IgD-negative memory B cell (primary cell): ENCODE results near the gene NUDT3. TPM values are rescaled to one million over a fixed set of nuclear protein-coding genes. Genes with fewer than 3 reads are reported as not detected.
"Not testable (repeated sequence)": the region's sequence is repeated elsewhere in the genome, so short reads cannot be mapped to it uniquely, and the experiment has no call there.

Experiments
- H3K27ac Mint-ChIP-seq, 3 donors: one replicate each; pipeline ENCODE4 v1.8.0; 2020 to 2022; ENCODE audit warnings: mild to moderate bottlenecking in 3 of 3, mixed read lengths in 3 of 3, moderate library complexity in 1 of 3
- H3K27me3 Mint-ChIP-seq: one replicate; pipeline ENCODE4 v1.8.0; 2021; ENCODE audit warnings: mixed read lengths
- H3K36me3 Mint-ChIP-seq: one replicate; pipeline ENCODE4 v1.8.0; 2020; ENCODE audit warnings: mild to moderate bottlenecking, mixed read lengths
- H3K4me1 Mint-ChIP-seq, 3 donors: one replicate each; pipeline ENCODE4 v1.8.0; 2020 to 2022; ENCODE audit warnings: mixed read lengths in 3 of 3, mild to moderate bottlenecking in 1 of 3
- H3K4me3 Mint-ChIP-seq, 4 donors: one replicate each; pipeline ENCODE4 v1.8.0; 2020 to 2022; ENCODE audit warnings: mild to moderate bottlenecking in 4 of 4, mixed read lengths in 4 of 4, moderate library complexity in 3 of 4
- H3K9me3 Mint-ChIP-seq, 3 donors: one replicate each; pipeline ENCODE4 v1.8.0; 2020 to 2021; ENCODE audit warnings: mixed read lengths in 3 of 3, mild to moderate bottlenecking in 1 of 3
- polyA plus RNA-seq: library from polyadenylated mRNA; unstranded; fragments of 300-500 nt; fragmentation: Illumina TruSeq; gene quantifications from one replicate; pipeline ENCODE4 v1.2.3, GENCODE V29; 2021

Gene NUDT3
- polyA plus RNA-seq, 1 donor from 2014 or later, result 11.2 TPM

GRCh38 chr6:34333858-34334257, 58.6 kb downstream of the NUDT3 start:
- peaks cover 3% of the 10 kb centered on the region for H3K36me3 Mint-ChIP-seq
- H3K9me3 Mint-ChIP-seq, result no peaks in the 10 kb centered on the region
- H3K27me3 Mint-ChIP-seq, result no peaks in the 10 kb centered on the region
- H3K4me1 Mint-ChIP-seq, result peaks cover 28 to 45% (median 43%) of the 10 kb centered on the region in 3 donors
- peak overlapping the region in 1 of 3 donors; percentile 91 for H3K27ac Mint-ChIP-seq
- H3K4me3 Mint-ChIP-seq, result peak overlapping the region in 2 of 4 donors; percentile 12 to 49

GRCh38 chr6:34332251-34333198, 59.9 kb downstream of the NUDT3 start:
- peak overlapping the region in 3 of 4 donors; percentile 9 to 90 (median 45) for H3K4me3 Mint-ChIP-seq
- peaks cover 3% of the 10 kb centered on the region for H3K36me3 Mint-ChIP-seq
- H3K4me1 Mint-ChIP-seq, result peaks cover 19 to 39% (median 38%) of the 10 kb centered on the region in 3 donors
- peak overlapping the region; percentile 0 to 67 (median 43) for H3K27ac Mint-ChIP-seq
- H3K27me3 Mint-ChIP-seq, result no peaks in the 10 kb centered on the region
- H3K9me3 Mint-ChIP-seq, result no peaks in the 10 kb centered on the region

- peak overlapping the region in 2 of 4 donors; percentile 28 to 66 for H3K4me3 Mint-ChIP-seq
- H3K9me3 Mint-ChIP-seq, result no peaks in the 10 kb centered on the region
- no peaks in the 10 kb centered on the region for H3K27me3 Mint-ChIP-seq
- no peak overlapping the region for H3K27ac Mint-ChIP-seq
- peaks cover 5% of the 10 kb centered on the region for H3K36me3 Mint-ChIP-seq
- peaks cover 12 to 37% (median 35%) of the 10 kb centered on the region in 3 donors for H3K4me1 Mint-ChIP-seq
Observed at GRCh38 chr6:34331371-34332050, 61.0 kb downstream of the NUDT3 start.

- not testable (repeated sequence) for H3K4me3 Mint-ChIP-seq, H3K27me3 Mint-ChIP-seq, H3K9me3 Mint-ChIP-seq, H3K36me3 Mint-ChIP-seq, H3K27ac Mint-ChIP-seq
- peaks cover 12 to 32% (median 30%) of the 10 kb centered on the region in 3 donors for H3K4me1 Mint-ChIP-seq
Observed at GRCh38 chr6:34329814-34330213, 62.7 kb downstream of the NUDT3 start.

- Mint-ChIP-seq H3K36me3 (peaks cover 5% of the 10 kb centered on the region), H3K9me3 (no peaks in the 10 kb centered on the region), H3K27ac (no peak overlapping the region), H3K4me1 (peaks cover 12 to 27% (median 26%) of the 10 kb centered on the region in 3 donors), H3K27me3 (no peaks in the 10 kb centered on the region), H3K4me3 (no peak overlapping the region)
Observed at GRCh38 chr6:34328969-34329368, 63.5 kb downstream of the NUDT3 start.

- H3K27ac Mint-ChIP-seq, H3K27me3 Mint-ChIP-seq, H3K36me3 Mint-ChIP-seq, H3K4me3 Mint-ChIP-seq, H3K9me3 Mint-ChIP-seq: not testable (repeated sequence)
- H3K4me1 Mint-ChIP-seq, result peaks cover 8 to 13% (median 12%) of the 10 kb centered on the region in 3 donors
Observed at GRCh38 chr6:34327313-34328205, 64.9 kb downstream of the NUDT3 start.

GRCh38 chr6:34325633-34326032, 66.8 kb downstream of the NUDT3 start:
- Mint-ChIP-seq H3K4me1 (peaks cover 0 to 6% (median 4%) of the 10 kb centered on the region in 3 donors), H3K36me3 (peaks cover 6% of the 10 kb centered on the region), H3K27me3 (no peaks in the 10 kb centered on the region), H3K4me3 (no peak overlapping the region), H3K9me3 (peaks cover 0 to 4% (median 0%) of the 10 kb centered on the region in 3 donors), H3K27ac (no peak overlapping the region)

- Mint-ChIP-seq H3K4me1 (peaks cover 0 to 5% (median 2%) of the 10 kb centered on the region in 3 donors), H3K27ac (no peak overlapping the region), H3K27me3 (no peaks in the 10 kb centered on the region), H3K36me3 (peaks cover 6% of the 10 kb centered on the region), H3K4me3 (no peak overlapping the region), H3K9me3 (peaks cover 0 to 4% (median 0%) of the 10 kb centered on the region in 3 donors)
Observed at GRCh38 chr6:34324738-34325444, 67.6 kb downstream of the NUDT3 start.

GRCh38 chr6:34324221-34324620, 68.2 kb downstream of the NUDT3 start:
- H3K4me1 Mint-ChIP-seq, result peaks cover 2 to 11% (median 4%) of the 10 kb centered on the region in 3 donors
- H3K27me3 Mint-ChIP-seq, H3K9me3 Mint-ChIP-seq, H3K4me3 Mint-ChIP-seq, H3K27ac Mint-ChIP-seq, H3K36me3 Mint-ChIP-seq: not testable (repeated sequence)

- no peak overlapping the region for H3K4me3 Mint-ChIP-seq
- peaks cover 6% of the 10 kb centered on the region for H3K36me3 Mint-ChIP-seq
- peaks cover 6 to 18% (median 11%) of the 10 kb centered on the region in 3 donors for H3K4me1 Mint-ChIP-seq
- peaks cover 0 to 4% (median 0%) of the 10 kb centered on the region in 3 donors for H3K9me3 Mint-ChIP-seq
- no peaks in the 10 kb centered on the region for H3K27me3 Mint-ChIP-seq
- peak overlapping the region in 1 of 3 donors; percentile 39 for H3K27ac Mint-ChIP-seq
Observed at GRCh38 chr6:34323300-34323699, 69.2 kb downstream of the NUDT3 start.

- Mint-ChIP-seq H3K36me3 (peaks cover 6% of the 10 kb centered on the region), H3K4me3 (no peak overlapping the region), H3K27ac (peak overlapping the region in 1 of 3 donors; percentile 40), H3K27me3 (no peaks in the 10 kb centered on the region), H3K4me1 (peaks cover 12 to 23% (median 16%) of the 10 kb centered on the region in 3 donors), H3K9me3 (peaks cover 0 to 4% (median 0%) of the 10 kb centered on the region in 3 donors)
Observed at GRCh38 chr6:34322732-34323131, 69.7 kb downstream of the NUDT3 start.

- no peak overlapping the region for H3K4me3 Mint-ChIP-seq
- H3K27me3 Mint-ChIP-seq, result no peaks in the 10 kb centered on the region
- peaks cover 6% of the 10 kb centered on the region for H3K36me3 Mint-ChIP-seq
- H3K9me3 Mint-ChIP-seq, result peaks cover 0 to 4% (median 0%) of the 10 kb centered on the region in 3 donors
- no peak overlapping the region for H3K27ac Mint-ChIP-seq
- peaks cover 19 to 30% (median 23%) of the 10 kb centered on the region in 3 donors for H3K4me1 Mint-ChIP-seq
Observed at GRCh38 chr6:34321821-34322220, 70.6 kb downstream of the NUDT3 start.

GRCh38 chr6:34319471-34319885, 73.0 kb downstream of the NUDT3 start:
- H3K27ac Mint-ChIP-seq, result peak overlapping the region; percentile 43 to 78 (median 78)
- H3K4me3 Mint-ChIP-seq, result peak overlapping the region in 1 of 4 donors; percentile 56
- H3K27me3 Mint-ChIP-seq, result no peaks in the 10 kb centered on the region
- peaks cover 4% of the 10 kb centered on the region for H3K36me3 Mint-ChIP-seq
- H3K9me3 Mint-ChIP-seq, result peaks cover 0 to 4% (median 0%) of the 10 kb centered on the region in 3 donors
- H3K4me1 Mint-ChIP-seq, result peaks cover 41 to 52% (median 44%) of the 10 kb centered on the region in 3 donors
